HepG2 (cell line): Measurements from ENCODE around the gene PANK3. TPM values are rescaled to one million over a fixed set of nuclear protein-coding genes. Genes with fewer than 3 reads are reported as not detected.

ENCODE experiments used
- ARNT ChIP-seq: fragments of 450-650 bp; IDR thresholded peaks from 2 replicates; pipeline ENCODE4 v1.6.1; 2017
- EP300 ChIP-seq, 3 experiments: sonication (generic) in 1 of 3; formaldehyde crosslinking in 1 of 3; IDR thresholded peaks; 2 replicates each; pipeline versions ENCODE4 v1.5.1 to v1.6.1; 2011 to 2020; ENCODE audit warnings: low read depth in 2 of 3, low read length in 2 of 3, borderline replicate concordance in 1 of 3, improper control_type of control experiment in 1 of 3, mild to moderate bottlenecking in 1 of 3, missing genetic modification reagents in 1 of 3, moderate library complexity in 1 of 3
- FOXO1 ChIP-seq: sonication (generic); formaldehyde crosslinking; IDR thresholded peaks from 2 replicates; pipeline ENCODE4 v1.4.0; 2020; ENCODE audit warnings: missing genetic modification reagents
- GATAD1 ChIP-seq: IDR thresholded peaks from 2 replicates; pipeline ENCODE4 v1.6.1; 2016; ENCODE audit warnings: missing genetic modification reagents, missing compliant biosample characterization
- KMT2B ChIP-seq: IDR thresholded peaks from 2 replicates; pipeline ENCODE4 v1.6.1; 2016; ENCODE audit warnings: missing genetic modification reagents, missing compliant biosample characterization
- MAF1 ChIP-seq: sonication (generic); formaldehyde crosslinking; IDR thresholded peaks from 2 replicates; pipeline ENCODE4 v1.5.0; 2020; ENCODE audit warnings: missing genetic modification reagents, borderline replicate concordance
- NAIF1 ChIP-seq: sonication (generic); formaldehyde crosslinking; IDR thresholded peaks from 2 replicates; pipeline ENCODE4 v1.5.0; 2020; ENCODE audit warnings: mild to moderate bottlenecking, missing genetic modification reagents, borderline replicate concordance
- NKX3-1 ChIP-seq: sonication (generic); formaldehyde crosslinking; IDR thresholded peaks from 2 replicates; pipeline ENCODE4 v1.5.0; 2020; ENCODE audit warnings: missing genetic modification reagents
- NPAS2 ChIP-seq: sonication (generic); formaldehyde crosslinking; IDR thresholded peaks from 2 replicates; pipeline ENCODE4 v1.8.0; 2022; ENCODE audit warnings: mild to moderate bottlenecking, missing genetic modification reagents, borderline replicate concordance
- RFX5 ChIP-seq: IDR thresholded peaks from 2 replicates; pipeline ENCODE4 v1.6.1; 2011; ENCODE audit warnings: low read depth, low read length, improper control_type of control experiment
- SIX4 ChIP-seq: sonication (generic); formaldehyde crosslinking; IDR thresholded peaks from 2 replicates; pipeline ENCODE4 v1.4.0; 2020; ENCODE audit warnings: missing genetic modification reagents
- TEAD3 ChIP-seq: optimal IDR thresholded peaks from 2 replicates; pipeline ENCODE3; 2016; ENCODE audit warnings: borderline replicate concordance
- ZNF235 ChIP-seq: sonication (generic); formaldehyde crosslinking; IDR thresholded peaks from 2 replicates; pipeline ENCODE4 v1.8.1; 2023; ENCODE audit warnings: mild to moderate bottlenecking, missing genetic modification reagents, borderline replicate concordance
- ZNF501 ChIP-seq: sonication (generic); formaldehyde crosslinking; IDR thresholded peaks from 2 replicates; pipeline ENCODE4 v1.5.1; 2020; ENCODE audit warnings: mild to moderate bottlenecking, moderate library complexity, missing genetic modification reagents
- ZNF788 ChIP-seq: sonication (generic); formaldehyde crosslinking; IDR thresholded peaks from 2 replicates; pipeline ENCODE4 v1.5.0; 2020; ENCODE audit warnings: mild to moderate bottlenecking, missing genetic modification reagents, borderline replicate concordance
- polyA plus RNA-seq, 8 experiments: library from polyadenylated mRNA; depleted of rRNA in 3 of 8; stranded (reverse) in 7 of 8; unstranded in 1 of 8; fragments of >200 nt; fragmentation: Illumina TruSeq in 4 of 8; extraction: Trizol in 4 of 8; gene quantifications; 2 replicates each; pipeline versions ENCODE4 v1.2.1 to v1.2.3, GENCODE V29; 2011 to 2016; ENCODE audit warnings: low read depth in 4 of 8, missing spikeins in 1 of 8, mixed read lengths in 1 of 8; ENCODE audit not compliant: insufficient read depth in 1 of 8
- total RNA-seq, 5 experiments: library from RNA; depleted of rRNA; stranded (reverse); fragments of >200 nt; fragmentation: Illumina TruSeq; extraction: Trizol; gene quantifications; 2 replicates each; pipeline ENCODE4 v1.2.3, GENCODE V29; 2016; ENCODE audit warnings: low read depth in 1 of 5
- TF ChIP-seq, protein P1 (sequence below): sonication (generic); formaldehyde crosslinking; IDR thresholded peaks from 2 replicates; pipeline ENCODE4 v1.5.1; 2020; ENCODE audit warnings: mild to moderate bottlenecking, missing genetic modification reagents, borderline replicate concordance
- TF ChIP-seq, protein P2 (sequence below): sonication (generic); formaldehyde crosslinking; IDR thresholded peaks from 2 replicates; pipeline ENCODE4 v1.5.1; 2020; ENCODE audit warnings: missing genetic modification reagents, mild to moderate bottlenecking, borderline replicate concordance
- TF ChIP-seq, protein P3 (sequence below): sonication (generic); formaldehyde crosslinking; IDR thresholded peaks from 2 replicates; pipeline ENCODE4 v1.9.0; 2021; ENCODE audit warnings: missing genetic modification reagents, borderline replicate concordance
- TF ChIP-seq, protein P4 (sequence below): IDR thresholded peaks from 2 replicates; pipeline ENCODE4 v1.6.1; 2016
- TF ChIP-seq, protein P5 (sequence below): sonication (generic); formaldehyde crosslinking; IDR thresholded peaks from 2 replicates; pipeline ENCODE4 v1.4.0; 2020; ENCODE audit warnings: mild to moderate bottlenecking, low read depth, missing genetic modification reagents
- TF ChIP-seq, protein P6 (sequence below): sonication (generic); formaldehyde crosslinking; IDR thresholded peaks from 2 replicates; pipeline ENCODE4 v1.8.0; 2022; ENCODE audit warnings: low read depth, missing genetic modification reagents
- TF ChIP-seq, protein P7 (sequence below): sonication (generic); formaldehyde crosslinking; IDR thresholded peaks from 2 replicates; pipeline ENCODE4 v1.8.1; 2023; ENCODE audit warnings: mild to moderate bottlenecking, missing genetic modification reagents, borderline replicate concordance

Gene PANK3
- total and polyA plus RNA-seq, 2 of the 13 experiments (the other 11 are each of a cell fraction or from before 2014, with no cell fraction given), result 26.9 to 69.5 TPM

DNA sequence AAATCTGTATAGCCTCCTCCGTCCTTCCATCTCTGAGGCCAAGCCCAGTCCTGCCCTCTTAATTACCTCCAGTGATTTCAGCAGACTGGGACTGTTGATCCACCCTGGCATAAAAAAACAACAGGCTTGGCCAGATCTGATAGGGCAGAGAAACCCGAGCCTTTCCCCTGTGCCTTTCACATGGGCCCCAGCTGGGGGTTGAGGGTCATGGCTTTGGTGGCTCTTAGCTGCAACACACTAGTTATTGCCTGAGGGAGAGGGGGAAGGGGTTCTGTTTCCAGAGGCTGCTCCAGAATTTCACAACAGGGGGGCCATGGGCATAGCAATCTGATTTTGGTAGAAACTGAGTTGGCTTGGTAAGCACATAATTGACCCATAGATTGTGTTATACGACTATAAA, 21.2 kb upstream of the PANK3 start (continued):
- TF ChIP-seq ZNF788 (CRISPR knock-in tag) (peak; percentile 65; the same call in 1 of the 2 replicates), NAIF1 (no peak), KMT2B (CRISPR knock-in tag) (no peak), ARNT (no peak), MAF1 (CRISPR knock-in tag) (no peak), ZNF501 (CRISPR knock-in tag) (0 out of 2 replicates have a peak, but pooled peaks have one; percentile 53), NPAS2 (CRISPR knock-in tag) (no peak), GATAD1 (CRISPR knock-in tag) (no peak), ZNF235 (CRISPR knock-in tag) (no peak), TEAD3 (CRISPR knock-in tag) (peak; percentile 30), EP300 (IDR thresholded peaks at IDR 0.05; ENCODE audit: low read depth in 2 of 2, low read length in 2 of 2) (peak; percentile 35 to 72; a peak in 3 of 4 replicates), EP300 (CRISPR knock-in tag; IDR thresholded peaks at IDR 0.05; ENCODE audit: borderline replicate concordance) (no peak), FOXO1 (CRISPR knock-in tag) (peak; percentile 65; the same call in 1 of the 2 replicates), NKX3-1 (no peak), SIX4 (CRISPR knock-in tag) (peak; percentile 96), RFX5 (no peak)
- TF ChIP-seq, protein P1, sequence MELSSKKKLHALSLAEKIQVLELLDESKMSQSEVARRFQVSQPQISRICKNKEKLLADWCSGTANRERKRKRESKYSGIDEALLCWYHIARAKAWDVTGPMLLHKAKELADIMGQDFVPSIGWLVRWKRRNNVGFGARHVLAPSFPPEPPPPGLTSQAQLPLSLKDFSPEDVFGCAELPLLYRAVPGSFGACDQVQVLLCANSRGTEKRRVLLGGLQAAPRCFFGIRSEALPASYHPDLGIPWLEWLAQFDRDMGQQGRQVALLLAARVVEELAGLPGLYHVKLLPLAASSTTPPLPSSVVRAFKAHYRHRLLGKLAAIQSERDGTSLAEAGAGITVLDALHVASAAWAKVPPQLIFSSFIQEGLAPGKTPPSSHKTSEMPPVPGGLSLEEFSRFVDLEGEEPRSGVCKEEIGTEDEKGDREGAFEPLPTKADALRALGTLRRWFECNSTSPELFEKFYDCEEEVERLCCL (CRISPR knock-in tag), result no peak
- TF ChIP-seq, protein P2, sequence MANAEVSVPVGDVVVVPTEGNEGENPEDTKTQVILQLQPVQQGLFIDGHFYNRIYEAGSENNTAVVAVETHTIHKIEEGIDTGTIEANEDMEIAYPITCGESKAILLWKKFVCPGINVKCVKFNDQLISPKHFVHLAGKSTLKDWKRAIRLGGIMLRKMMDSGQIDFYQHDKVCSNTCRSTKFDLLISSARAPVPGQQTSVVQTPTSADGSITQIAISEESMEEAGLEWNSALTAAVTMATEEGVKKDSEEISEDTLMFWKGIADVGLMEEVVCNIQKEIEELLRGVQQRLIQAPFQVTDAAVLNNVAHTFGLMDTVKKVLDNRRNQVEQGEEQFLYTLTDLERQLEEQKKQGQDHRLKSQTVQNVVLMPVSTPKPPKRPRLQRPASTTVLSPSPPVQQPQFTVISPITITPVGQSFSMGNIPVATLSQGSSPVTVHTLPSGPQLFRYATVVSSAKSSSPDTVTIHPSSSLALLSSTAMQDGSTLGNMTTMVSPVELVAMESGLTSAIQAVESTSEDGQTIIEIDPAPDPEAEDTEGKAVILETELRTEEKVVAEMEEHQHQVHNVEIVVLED (CRISPR knock-in tag), result no peak
- TF ChIP-seq, protein P3, sequence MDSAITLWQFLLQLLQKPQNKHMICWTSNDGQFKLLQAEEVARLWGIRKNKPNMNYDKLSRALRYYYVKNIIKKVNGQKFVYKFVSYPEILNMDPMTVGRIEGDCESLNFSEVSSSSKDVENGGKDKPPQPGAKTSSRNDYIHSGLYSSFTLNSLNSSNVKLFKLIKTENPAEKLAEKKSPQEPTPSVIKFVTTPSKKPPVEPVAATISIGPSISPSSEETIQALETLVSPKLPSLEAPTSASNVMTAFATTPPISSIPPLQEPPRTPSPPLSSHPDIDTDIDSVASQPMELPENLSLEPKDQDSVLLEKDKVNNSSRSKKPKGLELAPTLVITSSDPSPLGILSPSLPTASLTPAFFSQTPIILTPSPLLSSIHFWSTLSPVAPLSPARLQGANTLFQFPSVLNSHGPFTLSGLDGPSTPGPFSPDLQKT (CRISPR knock-in tag), result no peak
- TF ChIP-seq, protein P4, sequence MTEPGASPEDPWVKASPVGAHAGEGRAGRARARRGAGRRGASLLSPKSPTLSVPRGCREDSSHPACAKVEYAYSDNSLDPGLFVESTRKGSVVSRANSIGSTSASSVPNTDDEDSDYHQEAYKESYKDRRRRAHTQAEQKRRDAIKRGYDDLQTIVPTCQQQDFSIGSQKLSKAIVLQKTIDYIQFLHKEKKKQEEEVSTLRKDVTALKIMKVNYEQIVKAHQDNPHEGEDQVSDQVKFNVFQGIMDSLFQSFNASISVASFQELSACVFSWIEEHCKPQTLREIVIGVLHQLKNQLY (CRISPR knock-in tag), result no peak; the same call in 1 of the 2 replicates
- TF ChIP-seq, protein P5, sequence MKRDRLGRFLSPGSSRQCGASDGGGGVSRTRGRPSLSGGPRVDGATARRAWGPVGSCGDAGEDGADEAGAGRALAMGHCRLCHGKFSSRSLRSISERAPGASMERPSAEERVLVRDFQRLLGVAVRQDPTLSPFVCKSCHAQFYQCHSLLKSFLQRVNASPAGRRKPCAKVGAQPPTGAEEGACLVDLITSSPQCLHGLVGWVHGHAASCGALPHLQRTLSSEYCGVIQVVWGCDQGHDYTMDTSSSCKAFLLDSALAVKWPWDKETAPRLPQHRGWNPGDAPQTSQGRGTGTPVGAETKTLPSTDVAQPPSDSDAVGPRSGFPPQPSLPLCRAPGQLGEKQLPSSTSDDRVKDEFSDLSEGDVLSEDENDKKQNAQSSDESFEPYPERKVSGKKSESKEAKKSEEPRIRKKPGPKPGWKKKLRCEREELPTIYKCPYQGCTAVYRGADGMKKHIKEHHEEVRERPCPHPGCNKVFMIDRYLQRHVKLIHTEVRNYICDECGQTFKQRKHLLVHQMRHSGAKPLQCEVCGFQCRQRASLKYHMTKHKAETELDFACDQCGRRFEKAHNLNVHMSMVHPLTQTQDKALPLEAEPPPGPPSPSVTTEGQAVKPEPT (CRISPR knock-in tag), result no peak
- TF ChIP-seq, protein P6, sequence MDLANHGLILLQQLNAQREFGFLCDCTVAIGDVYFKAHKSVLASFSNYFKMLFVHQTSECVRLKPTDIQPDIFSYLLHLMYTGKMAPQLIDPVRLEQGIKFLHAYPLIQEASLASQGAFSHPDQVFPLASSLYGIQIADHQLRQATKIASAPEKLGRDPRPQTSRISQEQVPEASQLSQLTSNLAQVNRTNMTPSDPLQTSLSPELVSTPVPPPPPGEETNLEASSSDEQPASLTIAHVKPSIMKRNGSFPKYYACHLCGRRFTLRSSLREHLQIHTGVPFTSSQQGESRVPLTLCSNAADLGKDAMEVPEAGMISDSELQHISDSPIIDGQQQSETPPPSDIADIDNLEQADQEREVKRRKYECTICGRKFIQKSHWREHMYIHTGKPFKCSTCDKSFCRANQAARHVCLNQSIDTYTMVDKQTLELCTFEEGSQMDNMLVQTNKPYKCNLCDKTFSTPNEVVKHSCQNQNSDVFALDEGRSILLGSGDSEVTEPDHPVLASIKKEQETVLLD (CRISPR knock-in tag), result no peak
- TF ChIP-seq, protein P7, sequence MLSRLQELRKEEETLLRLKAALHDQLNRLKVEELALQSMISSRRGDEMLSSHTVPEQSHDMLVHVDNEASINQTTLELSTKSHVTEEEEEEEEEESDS, result no peak
